Hepatocyte (in vitro differentiated cells): ENCODE measurements around the gene EQTN. TPM values are rescaled to one million over a fixed set of nuclear protein-coding genes. Genes with fewer than 3 reads are reported as not detected.

Source experiments
- DNase-seq: peaks from one replicate; pipeline ENCODE4 v3.0.0-alpha.2; 2016; ENCODE audit warnings: low spot score
- H2AFZ ChIP-seq: fragments of 200-600 bp; sonication (generic); 2 replicates; pipeline ENCODE4 v1.6.0; 2016; ENCODE audit warnings: antibody characterized with exemption, mild to moderate bottlenecking
- H3K27ac ChIP-seq: fragments of 200-600 bp; sonication (generic); 2 replicates; pipeline ENCODE4 v1.5.1; 2016; ENCODE audit warnings: mild to moderate bottlenecking
- H3K27me3 ChIP-seq: fragments of 200-600 bp; sonication (generic); 2 replicates; pipeline ENCODE4 v1.6.1; 2016
- H3K36me3 ChIP-seq: fragments of 200-600 bp; sonication (generic); replicated peaks from 2 replicates; pipeline ENCODE4 v1.5.1; 2016; ENCODE audit warnings: low read depth; ENCODE audit not compliant: insufficient read depth
- H3K4me1 ChIP-seq: fragments of 200-600 bp; sonication (generic); 2 replicates; pipeline ENCODE4 v1.5.1; 2016; ENCODE audit warnings: mild to moderate bottlenecking, moderate library complexity; ENCODE audit not compliant: insufficient read depth
- H3K4me2 ChIP-seq: fragments of 200-600 bp; sonication (generic); 2 replicates; pipeline ENCODE4 v1.6.0; 2016
- H3K4me3 ChIP-seq: fragments of 200-600 bp; sonication (generic); 2 replicates; pipeline ENCODE4 v1.5.1; 2016; ENCODE audit warnings: mild to moderate bottlenecking
- H3K79me2 ChIP-seq: fragments of 200-600 bp; sonication (generic); 2 replicates; pipeline ENCODE4 v1.6.0; 2017; ENCODE audit warnings: mild to moderate bottlenecking
- H3K9me2 ChIP-seq: fragments of 200-600 bp; sonication (generic); replicated peaks from 2 replicates; pipeline ENCODE4 v1.6.0; 2017; ENCODE audit warnings: mild to moderate bottlenecking; ENCODE audit not compliant: insufficient read depth
- H3K9me3 ChIP-seq: fragments of 200-600 bp; sonication (generic); 2 replicates; pipeline ENCODE4 v1.5.1; 2016; ENCODE audit warnings: low read depth, mild to moderate bottlenecking
- H4K20me1 ChIP-seq: fragments of 200-600 bp; sonication (generic); 2 replicates; pipeline ENCODE4 v1.6.0; 2016; ENCODE audit warnings: mild to moderate bottlenecking; ENCODE audit not compliant: insufficient read depth, poor library complexity, severe bottlenecking
- EZH2 ChIP-seq: fragments of 200-600 bp; sonication (generic); IDR thresholded peaks from 2 replicates; pipeline ENCODE4 v1.6.1; 2016; ENCODE audit warnings: antibody characterized with exemption, mild to moderate bottlenecking, borderline replicate concordance
- EZH2phosphoT487 ChIP-seq: fragments of 200-600 bp; sonication (generic); IDR thresholded peaks from one replicate; pipeline ENCODE4 v1.6.1; 2018; ENCODE audit warnings: antibody characterized with exemption, mild to moderate bottlenecking, low read depth, moderate library complexity; ENCODE audit not compliant: unreplicated experiment, severe bottlenecking
- WGBS: methylation state at CpG from one replicate; pipeline ENCODE4 v1.1.6; 2016; ENCODE audit warnings: low lambda C conversion rate; ENCODE audit errors: missing lambda C conversion rate; 5-methylcytosine and 5-hydroxymethylcytosine counted together
- polyA plus RNA-seq: library from polyadenylated mRNA; unstranded; fragments of >200 nt; fragmentation: Nextera tagmentation; extraction: Ambion mirVana; gene quantifications from 2 replicates; pipeline ENCODE4 v1.2.1, GENCODE V29; 2016
- total RNA-seq: library from RNA; depleted of rRNA; stranded (reverse); fragments of >200 nt; gene quantifications from 2 replicates; pipeline ENCODE4 v1.2.3, GENCODE V29; 2014
- TF ChIP-seq, protein P1 (sequence below): fragments of 200-600 bp; sonication (generic); IDR thresholded peaks from 2 replicates; pipeline ENCODE4 v1.5.1; 2016; ENCODE audit warnings: antibody characterized with exemption, mild to moderate bottlenecking; ENCODE audit not compliant: poor library complexity

Gene EQTN
- total and polyA plus RNA-seq, 2 experiments from 2014 or later = 1.1 TPM; not detected in 1

DNA sequence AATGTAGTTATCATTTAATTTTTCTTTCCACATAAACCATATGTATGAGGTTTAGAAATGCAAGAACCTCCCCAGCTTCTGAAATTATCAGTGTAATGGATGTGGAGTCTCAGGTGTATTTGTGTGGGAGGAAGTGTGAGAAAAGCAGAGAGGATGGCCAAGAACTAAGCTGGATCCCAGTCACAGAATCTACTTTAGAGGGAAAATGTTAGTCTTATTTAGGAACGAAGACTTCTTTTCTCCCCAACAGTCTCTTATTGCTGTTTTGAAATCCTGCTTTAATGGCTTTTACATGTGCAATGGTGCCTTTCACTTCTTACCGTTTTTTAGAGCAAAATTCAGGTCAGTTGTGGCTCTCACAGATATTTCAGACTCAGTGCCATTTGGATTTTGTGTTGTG is 3.0 kb downstream of the EQTN start:
- no peaks in the 10 kb centered on the region for H3K4me1 ChIP-seq
- no peak overlapping the region for H3K4me2 ChIP-seq
- no peaks in the 10 kb centered on the region for H3K27me3 ChIP-seq
- no peaks in the 10 kb centered on the region for H4K20me1 ChIP-seq
- no peak overlapping the region for H3K4me3 ChIP-seq
- H3K9me2 ChIP-seq = no peaks in the 10 kb centered on the region
- H3K27ac ChIP-seq = no peak overlapping the region
- no peaks in the 10 kb centered on the region for H3K9me3 ChIP-seq
- 92% methylated on average over 2 of the region's 2 CpGs for WGBS
- H3K36me3 ChIP-seq = no peaks in the 10 kb centered on the region
- no peak for DNase-seq
- no peak overlapping the region for H2AFZ ChIP-seq
- TF ChIP-seq EZH2phosphoT487 (no peak), EZH2 (no peak)
- TF ChIP-seq, protein P1, sequence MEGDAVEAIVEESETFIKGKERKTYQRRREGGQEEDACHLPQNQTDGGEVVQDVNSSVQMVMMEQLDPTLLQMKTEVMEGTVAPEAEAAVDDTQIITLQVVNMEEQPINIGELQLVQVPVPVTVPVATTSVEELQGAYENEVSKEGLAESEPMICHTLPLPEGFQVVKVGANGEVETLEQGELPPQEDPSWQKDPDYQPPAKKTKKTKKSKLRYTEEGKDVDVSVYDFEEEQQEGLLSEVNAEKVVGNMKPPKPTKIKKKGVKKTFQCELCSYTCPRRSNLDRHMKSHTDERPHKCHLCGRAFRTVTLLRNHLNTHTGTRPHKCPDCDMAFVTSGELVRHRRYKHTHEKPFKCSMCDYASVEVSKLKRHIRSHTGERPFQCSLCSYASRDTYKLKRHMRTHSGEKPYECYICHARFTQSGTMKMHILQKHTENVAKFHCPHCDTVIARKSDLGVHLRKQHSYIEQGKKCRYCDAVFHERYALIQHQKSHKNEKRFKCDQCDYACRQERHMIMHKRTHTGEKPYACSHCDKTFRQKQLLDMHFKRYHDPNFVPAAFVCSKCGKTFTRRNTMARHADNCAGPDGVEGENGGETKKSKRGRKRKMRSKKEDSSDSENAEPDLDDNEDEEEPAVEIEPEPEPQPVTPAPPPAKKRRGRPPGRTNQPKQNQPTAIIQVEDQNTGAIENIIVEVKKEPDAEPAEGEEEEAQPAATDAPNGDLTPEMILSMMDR = no peak
- H3K79me2 ChIP-seq = no peaks in the 10 kb centered on the region

DNA sequence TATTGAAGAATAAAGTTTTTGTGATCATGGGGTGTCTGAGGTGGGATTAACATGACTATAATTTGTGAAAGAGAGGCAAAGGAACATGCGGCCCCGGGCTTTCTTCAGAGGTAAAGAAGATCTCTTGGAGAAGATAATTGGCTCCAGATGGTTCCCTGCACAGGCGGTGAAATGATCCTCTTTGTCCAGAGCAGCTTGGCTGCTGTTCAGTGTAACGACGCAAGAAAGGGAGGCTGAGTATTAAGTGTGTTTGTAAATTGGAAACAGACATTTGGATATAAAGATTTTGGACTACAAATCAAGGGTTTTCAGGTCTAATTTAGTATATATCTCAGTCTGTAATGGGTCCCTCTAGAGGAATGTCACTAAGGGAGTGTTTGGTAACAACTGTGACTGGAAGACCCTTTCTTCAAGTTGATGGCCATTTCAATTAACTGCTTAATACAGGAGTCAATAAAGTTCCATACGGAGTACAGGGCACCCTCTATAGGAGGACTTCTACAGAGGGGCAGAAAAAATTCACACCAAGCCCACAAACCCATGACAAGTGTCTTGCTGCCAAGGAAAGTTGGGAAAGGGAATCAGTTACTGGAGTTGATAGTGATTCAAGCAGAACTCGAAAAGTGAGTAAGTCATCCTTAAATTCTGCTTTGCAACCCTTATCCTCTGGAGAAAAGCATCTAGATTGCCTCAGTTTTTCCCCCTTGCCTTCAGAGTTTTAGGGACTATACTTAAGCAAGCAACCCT is 4.1 kb downstream of the EQTN start:
- H3K27me3 ChIP-seq = no peaks in the 10 kb centered on the region
- peak; percentile 27 for DNase-seq
- H3K36me3 ChIP-seq = no peaks in the 10 kb centered on the region
- no peaks in the 10 kb centered on the region for H4K20me1 ChIP-seq
- H3K27ac ChIP-seq = peak overlapping the region; percentile 7
- no peaks in the 10 kb centered on the region for H3K9me3 ChIP-seq
- no peaks in the 10 kb centered on the region for H3K9me2 ChIP-seq
- H3K4me3 ChIP-seq = no peak overlapping the region
- WGBS = 47% methylated on average over 7 of the region's 7 CpGs
- TF ChIP-seq EZH2phosphoT487 = no peak
- TF ChIP-seq EZH2 = no peak
- TF ChIP-seq, protein P1 = no peak
- H3K4me2 ChIP-seq = no peak overlapping the region
- H3K4me1 ChIP-seq = no peaks in the 10 kb centered on the region
- no peaks in the 10 kb centered on the region for H3K79me2 ChIP-seq
- H2AFZ ChIP-seq = no peak overlapping the region

DNA sequence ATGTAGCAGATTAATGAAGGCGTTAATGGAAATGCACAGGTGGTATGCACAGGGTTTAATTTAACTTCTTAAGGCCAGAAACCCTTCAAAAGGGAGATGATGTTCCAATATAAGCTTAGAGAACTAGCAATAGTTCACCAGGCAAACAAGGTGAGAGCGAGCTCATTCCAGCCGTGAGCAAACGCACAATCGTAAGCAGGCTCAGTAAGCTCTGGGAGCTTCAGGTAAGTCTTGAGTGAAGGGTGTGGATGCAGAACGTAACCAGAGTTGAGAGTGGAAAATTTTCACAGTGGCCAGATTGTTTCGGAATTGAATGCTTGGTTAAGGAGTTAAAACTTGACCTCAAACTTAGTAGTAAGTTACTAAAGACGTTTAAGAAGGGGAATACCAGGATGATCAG is 5.7 kb downstream of the EQTN start:
- H3K4me3 ChIP-seq = no peak overlapping the region
- H3K4me1 ChIP-seq = no peaks in the 10 kb centered on the region
- H3K9me3 ChIP-seq = no peaks in the 10 kb centered on the region
- no peaks in the 10 kb centered on the region for H3K79me2 ChIP-seq
- H4K20me1 ChIP-seq = no peaks in the 10 kb centered on the region
- no peaks in the 10 kb centered on the region for H3K27me3 ChIP-seq
- no peak overlapping the region for H3K4me2 ChIP-seq
- H3K9me2 ChIP-seq = no peaks in the 10 kb centered on the region
- TF ChIP-seq, protein P1 = no peak
- TF ChIP-seq EZH2 (no peak), EZH2phosphoT487 (no peak)
- WGBS = 73% methylated on average over 8 of the region's 8 CpGs
- H3K36me3 ChIP-seq = no peaks in the 10 kb centered on the region
- H2AFZ ChIP-seq = no peak overlapping the region
- DNase-seq = no peak
- no peak overlapping the region for H3K27ac ChIP-seq
